ENCODE measurements around the gene TTLL11.

The TTLL11 gene

DNA sequence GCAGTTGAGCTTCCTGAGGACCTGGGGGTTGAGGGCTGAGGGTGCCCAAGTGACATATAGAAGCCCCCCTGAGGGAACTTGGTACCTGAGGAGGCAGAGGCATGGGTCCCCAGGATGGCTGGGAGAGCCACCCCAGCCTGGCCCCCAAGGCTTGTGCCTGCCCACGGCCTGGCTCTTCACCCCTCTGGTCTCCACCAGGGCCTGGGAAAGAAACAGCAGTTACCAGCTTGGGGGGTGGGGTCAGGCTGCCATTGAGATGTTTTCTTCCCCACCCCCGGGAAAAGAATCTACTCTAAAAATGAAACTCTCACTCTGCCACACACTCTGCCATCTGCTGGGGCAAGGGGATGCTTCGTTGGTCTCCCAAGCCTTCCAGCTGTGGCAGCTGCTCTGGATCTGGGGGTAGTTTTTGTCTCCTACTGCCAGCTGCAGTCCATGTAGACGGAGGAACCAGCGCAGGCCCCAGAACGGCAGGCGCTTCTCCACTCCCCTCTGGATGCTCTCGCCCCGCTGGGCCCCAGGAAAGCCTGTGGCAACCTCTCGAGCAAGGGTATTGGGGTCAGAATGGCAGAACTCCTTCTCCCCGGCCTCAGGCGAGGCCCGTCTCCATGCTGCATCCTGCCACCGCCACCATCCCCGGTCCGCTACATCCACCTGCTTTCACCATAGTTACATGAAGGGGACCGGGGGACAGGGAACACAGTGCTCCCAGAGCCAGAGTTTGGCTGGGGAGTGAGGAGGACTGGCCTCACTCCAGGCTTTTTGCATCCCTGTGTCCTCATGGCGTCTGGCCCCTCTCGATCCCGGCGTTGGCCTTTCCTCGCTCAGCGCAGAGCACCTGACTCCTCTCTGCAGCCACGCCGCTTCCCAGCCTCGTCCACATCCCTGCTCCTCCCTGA lies 318.1 kb downstream of the TTLL11 start:
- WGBS = 96% methylated on average over 26 of the region's 26 CpGs
- Histone ChIP-seq H3K9me3 (ENCODE audit: insufficient read depth, low read depth, low read length) (peaks cover 5% of the 10 kb centered on the region; the same call in 1 of the 2 replicates), H3K4me3 (ENCODE audit: low read length) (no peak overlapping the region), H3K9ac (ENCODE audit: low read depth, low read length) (no peak overlapping the region), H3K27me3 (ENCODE audit: insufficient read depth, low read length) (no peaks in the 10 kb centered on the region), H3K4me1 (ENCODE audit: insufficient read depth, low read length) (no peaks in the 10 kb centered on the region), H3K27ac (ENCODE audit: low read depth, low read length) (no peak overlapping the region), H3K36me3 (ENCODE audit: insufficient read depth, low read length) (peaks cover 84% of the 10 kb centered on the region)

- WGBS = 94% methylated on average over 19 of the region's 19 CpGs
- Histone ChIP-seq H3K27me3 (ENCODE audit: insufficient read depth, low read length) (no peaks in the 10 kb centered on the region), H3K4me1 (ENCODE audit: insufficient read depth, low read length) (no peaks in the 10 kb centered on the region), H3K9me3 (ENCODE audit: insufficient read depth, low read depth, low read length) (peaks cover 5% of the 10 kb centered on the region; the same call in 1 of the 2 replicates), H3K4me3 (ENCODE audit: low read length) (no peak overlapping the region), H3K27ac (ENCODE audit: low read depth, low read length) (no peak overlapping the region), H3K9ac (ENCODE audit: low read depth, low read length) (no peak overlapping the region), H3K36me3 (ENCODE audit: insufficient read depth, low read length) (peaks cover 93% of the 10 kb centered on the region)
Observed at GRCh38 chr9:121773954-121774714, 319.0 kb downstream of the TTLL11 start.

DNA sequence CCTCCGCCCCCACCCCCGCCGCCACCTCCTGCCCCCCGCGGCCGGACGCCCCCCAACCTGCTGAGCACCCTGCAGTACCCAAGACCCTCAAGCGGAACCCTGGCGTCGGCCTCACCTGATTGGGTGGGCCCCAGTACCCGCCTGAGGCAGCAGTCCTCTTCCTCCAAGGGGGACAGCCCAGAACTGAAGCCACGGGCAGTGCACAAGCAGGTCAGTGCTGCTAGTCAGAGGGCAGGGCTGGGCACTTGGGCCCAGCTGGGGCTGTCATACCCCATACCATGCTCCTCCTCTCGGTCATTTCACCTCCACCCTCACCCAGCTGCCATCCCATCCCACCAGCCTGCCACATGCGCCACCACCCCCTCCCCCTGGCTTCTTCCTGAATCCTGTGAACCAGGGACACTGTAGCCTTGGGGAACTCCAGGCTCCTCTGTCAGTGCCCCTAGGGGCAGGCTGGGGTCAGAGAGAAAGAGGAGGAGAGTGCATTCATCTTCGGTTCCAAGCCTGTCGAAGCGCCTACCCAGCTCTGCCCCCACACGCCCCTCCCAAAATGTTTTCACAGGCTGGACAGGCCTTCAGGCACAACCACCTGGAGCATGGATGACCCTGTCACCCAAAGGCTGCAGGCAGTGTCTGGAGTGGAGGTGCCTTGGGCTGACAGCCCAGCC lies 319.7 kb downstream of the TTLL11 start:
- Histone ChIP-seq H3K9me3 (ENCODE audit: insufficient read depth, low read depth, low read length) (peaks cover 5% of the 10 kb centered on the region; the same call in 1 of the 2 replicates), H3K4me1 (ENCODE audit: insufficient read depth, low read length) (no peaks in the 10 kb centered on the region), H3K4me3 (ENCODE audit: low read length) (no peak overlapping the region), H3K9ac (ENCODE audit: low read depth, low read length) (no peak overlapping the region), H3K27me3 (ENCODE audit: insufficient read depth, low read length) (no peaks in the 10 kb centered on the region), H3K36me3 (ENCODE audit: insufficient read depth, low read length) (peaks cover 95% of the 10 kb centered on the region), H3K27ac (ENCODE audit: low read depth, low read length) (no peak overlapping the region)
- 96% methylated on average over 18 of the region's 18 CpGs for WGBS

GRCh38 chr9:121772600-121773285 lies 320.4 kb downstream of the TTLL11 start:
- Histone ChIP-seq H3K4me1 (ENCODE audit: insufficient read depth, low read length) (no peaks in the 10 kb centered on the region), H3K4me3 (ENCODE audit: low read length) (no peak overlapping the region), H3K27ac (ENCODE audit: low read depth, low read length) (no peak overlapping the region), H3K9me3 (ENCODE audit: insufficient read depth, low read depth, low read length) (no peaks in the 10 kb centered on the region), H3K36me3 (ENCODE audit: insufficient read depth, low read length) (peaks cover 95% of the 10 kb centered on the region), H3K9ac (ENCODE audit: low read depth, low read length) (no peak overlapping the region), H3K27me3 (ENCODE audit: insufficient read depth, low read length) (no peaks in the 10 kb centered on the region)
- 96% methylated on average over 45 of the region's 45 CpGs for WGBS
